ENCODE results near the gene MAP3K7.

- no peak for TF ChIP-seq CTCF (IDR thresholded peaks at IDR 0.05; ENCODE audit: low read depth, low read length, missing input control)
- no peak for TF ChIP-seq JUND (IDR thresholded peaks at IDR 0.05)
- TF ChIP-seq GABPA (IDR thresholded peaks at IDR 0.05 in 1 of 2, conservative IDR thresholded peaks at IDR 0.05 in 1 of 2) = no peak
- no peak for TF ChIP-seq HNF4A (conservative IDR thresholded peaks at IDR 0.05)
- TF ChIP-seq ATF3 (IDR thresholded peaks at IDR 0.05) = no peak
- no peak for TF ChIP-seq TAF1 (conservative IDR thresholded peaks at IDR 0.05)
- TF ChIP-seq, protein P1, sequence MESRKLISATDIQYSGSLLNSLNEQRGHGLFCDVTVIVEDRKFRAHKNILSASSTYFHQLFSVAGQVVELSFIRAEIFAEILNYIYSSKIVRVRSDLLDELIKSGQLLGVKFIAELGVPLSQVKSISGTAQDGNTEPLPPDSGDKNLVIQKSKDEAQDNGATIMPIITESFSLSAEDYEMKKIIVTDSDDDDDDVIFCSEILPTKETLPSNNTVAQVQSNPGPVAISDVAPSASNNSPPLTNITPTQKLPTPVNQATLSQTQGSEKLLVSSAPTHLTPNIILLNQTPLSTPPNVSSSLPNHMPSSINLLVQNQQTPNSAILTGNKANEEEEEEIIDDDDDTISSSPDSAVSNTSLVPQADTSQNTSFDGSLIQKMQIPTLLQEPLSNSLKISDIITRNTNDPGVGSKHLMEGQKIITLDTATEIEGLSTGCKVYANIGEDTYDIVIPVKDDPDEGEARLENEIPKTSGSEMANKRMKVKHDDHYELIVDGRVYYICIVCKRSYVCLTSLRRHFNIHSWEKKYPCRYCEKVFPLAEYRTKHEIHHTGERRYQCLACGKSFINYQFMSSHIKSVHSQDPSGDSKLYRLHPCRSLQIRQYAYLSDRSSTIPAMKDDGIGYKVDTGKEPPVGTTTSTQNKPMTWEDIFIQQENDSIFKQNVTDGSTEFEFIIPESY (IDR thresholded peaks at IDR 0.05) = no peak
These were observed 121.2 kb downstream of the MAP3K7 start for GRCh38 chr6:90465686-90466085.

All from liver (tissue), 3 donors.